A673 (cell line): ENCODE results near the gene FN3K.

ENCODE experiments used
- EZH2 ChIP-seq: fragments of 200-600 bp; sonication (generic); IDR thresholded peaks from 2 replicates; pipeline ENCODE4 v1.6.1; 2017; ENCODE audit warnings: borderline replicate concordance, low read depth, mild to moderate bottlenecking, mixed read lengths, antibody characterized with exemption, low read length; ENCODE audit not compliant: poor library complexity, severe bottlenecking
- TF ChIP-seq, protein P1 (sequence below): fragments of 300-800, 200-600 bp; sonication (generic); conservative IDR thresholded peaks from 2 replicates; pipeline ENCODE4 v1.5.1; 2017; ENCODE audit warnings: low read depth, mild to moderate bottlenecking, antibody characterized with exemption, low read length, moderate library complexity, mixed read lengths

DNA sequence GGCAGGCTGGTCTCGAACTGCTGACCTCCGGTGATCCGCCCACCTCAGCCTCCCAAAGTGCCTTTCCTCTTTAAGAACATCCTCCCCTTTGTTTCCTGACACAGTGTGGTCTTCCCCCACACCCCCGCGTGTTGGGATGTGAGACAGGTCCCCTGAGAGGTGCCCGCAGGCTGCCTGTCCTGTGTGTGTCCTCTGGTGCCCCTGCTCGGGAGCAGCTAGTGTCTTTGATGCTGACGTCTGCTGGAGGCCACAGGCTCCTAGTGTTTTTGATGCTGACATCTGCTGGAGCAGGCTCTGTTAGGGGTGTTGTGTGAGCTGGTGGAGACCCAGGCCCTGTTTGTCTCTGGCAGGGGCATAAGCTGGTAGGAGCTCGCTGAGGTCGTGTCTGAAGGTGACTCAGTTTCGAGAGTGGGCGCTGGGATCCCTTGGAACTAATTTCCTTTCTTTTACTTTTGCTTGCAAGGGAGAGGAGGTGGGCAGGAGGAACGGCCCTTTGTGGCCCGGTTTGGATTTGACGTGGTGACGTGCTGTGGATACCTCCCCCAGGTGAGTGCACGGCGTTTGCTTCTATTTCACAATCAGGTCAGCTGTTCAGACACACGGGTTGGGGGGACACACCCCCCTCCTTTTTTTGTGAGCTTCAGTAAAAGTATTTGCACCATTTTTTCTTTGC, 12.9 kb upstream of the FN3K start:
- TF ChIP-seq, protein P1, sequence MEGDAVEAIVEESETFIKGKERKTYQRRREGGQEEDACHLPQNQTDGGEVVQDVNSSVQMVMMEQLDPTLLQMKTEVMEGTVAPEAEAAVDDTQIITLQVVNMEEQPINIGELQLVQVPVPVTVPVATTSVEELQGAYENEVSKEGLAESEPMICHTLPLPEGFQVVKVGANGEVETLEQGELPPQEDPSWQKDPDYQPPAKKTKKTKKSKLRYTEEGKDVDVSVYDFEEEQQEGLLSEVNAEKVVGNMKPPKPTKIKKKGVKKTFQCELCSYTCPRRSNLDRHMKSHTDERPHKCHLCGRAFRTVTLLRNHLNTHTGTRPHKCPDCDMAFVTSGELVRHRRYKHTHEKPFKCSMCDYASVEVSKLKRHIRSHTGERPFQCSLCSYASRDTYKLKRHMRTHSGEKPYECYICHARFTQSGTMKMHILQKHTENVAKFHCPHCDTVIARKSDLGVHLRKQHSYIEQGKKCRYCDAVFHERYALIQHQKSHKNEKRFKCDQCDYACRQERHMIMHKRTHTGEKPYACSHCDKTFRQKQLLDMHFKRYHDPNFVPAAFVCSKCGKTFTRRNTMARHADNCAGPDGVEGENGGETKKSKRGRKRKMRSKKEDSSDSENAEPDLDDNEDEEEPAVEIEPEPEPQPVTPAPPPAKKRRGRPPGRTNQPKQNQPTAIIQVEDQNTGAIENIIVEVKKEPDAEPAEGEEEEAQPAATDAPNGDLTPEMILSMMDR = no peak
- no peak for TF ChIP-seq EZH2
